BLaER1 treated with 17β-estradiol and CSF1 and Interleukin-3, amounts not matched to agents 10 nM and 100 nM (cell line): ENCODE data around the gene SLC24A4.

Experiments used
- H3K27ac ChIP-seq, 11 experiments: shearing (Covaris generic); formaldehyde crosslinking; 2 replicates each; pipeline ENCODE4 v1.8.1; 2022
- H3K27me3 ChIP-seq, 11 experiments: shearing (Covaris generic); formaldehyde crosslinking; 2 replicates each; pipeline ENCODE4 v1.8.1; 2022
- H3K36me3 ChIP-seq, 11 experiments: shearing (Covaris generic); formaldehyde crosslinking; 2 replicates each; pipeline ENCODE4 v1.8.1; 2022
- H3K4me1 ChIP-seq, 10 experiments: shearing (Covaris generic); formaldehyde crosslinking; 2 replicates each; pipeline ENCODE4 v1.8.1; 2022
- H3K4me2 ChIP-seq, 11 experiments: shearing (Covaris generic); formaldehyde crosslinking; 2 replicates each; pipeline ENCODE4 v1.8.1; 2022
- H3K4me3 ChIP-seq, 10 experiments: shearing (Covaris generic); formaldehyde crosslinking; 2 replicates each; pipeline ENCODE4 v1.8.1; 2022
- H3K9ac ChIP-seq, 11 experiments: shearing (Covaris generic); formaldehyde crosslinking; 2 replicates each; pipeline ENCODE4 v1.8.1; 2022
- H3K9me3 ChIP-seq, 11 experiments: shearing (Covaris generic); formaldehyde crosslinking; replicated peaks in 1 of 11; 2 replicates each; pipeline ENCODE4 v1.8.1; 2022
- H4K20me1 ChIP-seq, 11 experiments: shearing (Covaris generic); formaldehyde crosslinking; 2 replicates each; pipeline ENCODE4 v1.8.1; 2022
- Cebpa-rat ChIP-seq, 11 experiments: shearing (Covaris generic); IDR thresholded peaks; 2 replicates each; pipeline ENCODE4 v1.8.1; 2022

The SLC24A4 gene

GRCh38 chr14:92389598-92390158 is 66.7 kb downstream of the SLC24A4 start:
- Histone ChIP-seq H3K4me1 (peaks cover 10 to 28% (median 22%) of the 10 kb centered on the region in 10 experiments), H3K27me3 (no peaks in the 10 kb centered on the region), H3K4me2 (peak overlapping the region; percentile 14 to 51 (median 36); a peak in 16 of 22 replicates), H3K9ac (no peak overlapping the region), H3K9me3 (peaks cover 0 to 9% (median 0%) of the 10 kb centered on the region in 11 experiments; a peak in 1 of 22 replicates), H3K27ac (no peak overlapping the region; a peak in 1 of 22 replicates), H3K4me3 (no peak overlapping the region), H4K20me1 (no peaks in the 10 kb centered on the region), H3K36me3 (no peaks in the 10 kb centered on the region)
- TF ChIP-seq Cebpa-rat (IDR thresholded peaks at IDR 0.05), result no peak

GRCh38 chr14:92391726-92392125 is 68.8 kb downstream of the SLC24A4 start:
- H3K36me3 ChIP-seq, result no peaks in the 10 kb centered on the region
- no peak overlapping the region for H3K27ac ChIP-seq
- H3K27me3 ChIP-seq, result no peaks in the 10 kb centered on the region
- H3K4me3 ChIP-seq, result no peak overlapping the region
- TF ChIP-seq Cebpa-rat (IDR thresholded peaks at IDR 0.05), result no peak
- H3K9ac ChIP-seq, result no peak overlapping the region
- H3K4me2 ChIP-seq, result peak overlapping the region in 7 of 11 experiments; percentile 13 to 35 (median 25); a peak in 9 of 22 replicates
- H4K20me1 ChIP-seq, result no peaks in the 10 kb centered on the region
- H3K4me1 ChIP-seq, result peaks cover 12 to 30% (median 18%) of the 10 kb centered on the region in 10 experiments
- H3K9me3 ChIP-seq, result peaks cover 0 to 9% (median 0%) of the 10 kb centered on the region in 11 experiments; a peak in 1 of 22 replicates

DNA sequence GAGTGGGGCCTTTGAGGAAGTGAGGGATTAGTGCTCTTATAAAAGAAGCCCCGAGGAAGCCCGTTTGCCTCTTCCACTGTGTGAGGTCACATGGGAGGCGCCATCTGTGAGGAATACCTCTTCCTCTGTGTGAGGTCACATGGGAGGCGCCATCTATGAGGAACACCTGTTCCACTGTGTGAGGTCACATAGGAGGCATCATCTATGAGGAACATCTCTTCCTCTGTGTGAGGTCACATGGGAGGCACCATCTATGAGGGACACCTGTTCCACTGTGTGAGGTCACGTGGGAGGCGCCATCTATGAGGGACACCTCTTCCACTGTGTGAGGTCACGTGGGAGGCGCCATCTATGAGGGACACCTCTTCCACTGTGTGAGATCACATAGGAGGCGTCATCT is 69.7 kb downstream of the SLC24A4 start:
- no peaks in the 10 kb centered on the region for H3K27me3 ChIP-seq
- TF ChIP-seq Cebpa-rat (IDR thresholded peaks at IDR 0.05), result no peak
- no peak overlapping the region for H3K9ac ChIP-seq
- H3K36me3 ChIP-seq, result no peaks in the 10 kb centered on the region
- H3K27ac ChIP-seq, result no peak overlapping the region
- peaks cover 0 to 9% (median 0%) of the 10 kb centered on the region in 11 experiments; a peak in 1 of 22 replicates for H3K9me3 ChIP-seq
- no peaks in the 10 kb centered on the region for H4K20me1 ChIP-seq
- no peak overlapping the region for H3K4me3 ChIP-seq
- peaks cover 16 to 40% (median 21%) of the 10 kb centered on the region in 10 experiments for H3K4me1 ChIP-seq
- no peak overlapping the region for H3K4me2 ChIP-seq

DNA sequence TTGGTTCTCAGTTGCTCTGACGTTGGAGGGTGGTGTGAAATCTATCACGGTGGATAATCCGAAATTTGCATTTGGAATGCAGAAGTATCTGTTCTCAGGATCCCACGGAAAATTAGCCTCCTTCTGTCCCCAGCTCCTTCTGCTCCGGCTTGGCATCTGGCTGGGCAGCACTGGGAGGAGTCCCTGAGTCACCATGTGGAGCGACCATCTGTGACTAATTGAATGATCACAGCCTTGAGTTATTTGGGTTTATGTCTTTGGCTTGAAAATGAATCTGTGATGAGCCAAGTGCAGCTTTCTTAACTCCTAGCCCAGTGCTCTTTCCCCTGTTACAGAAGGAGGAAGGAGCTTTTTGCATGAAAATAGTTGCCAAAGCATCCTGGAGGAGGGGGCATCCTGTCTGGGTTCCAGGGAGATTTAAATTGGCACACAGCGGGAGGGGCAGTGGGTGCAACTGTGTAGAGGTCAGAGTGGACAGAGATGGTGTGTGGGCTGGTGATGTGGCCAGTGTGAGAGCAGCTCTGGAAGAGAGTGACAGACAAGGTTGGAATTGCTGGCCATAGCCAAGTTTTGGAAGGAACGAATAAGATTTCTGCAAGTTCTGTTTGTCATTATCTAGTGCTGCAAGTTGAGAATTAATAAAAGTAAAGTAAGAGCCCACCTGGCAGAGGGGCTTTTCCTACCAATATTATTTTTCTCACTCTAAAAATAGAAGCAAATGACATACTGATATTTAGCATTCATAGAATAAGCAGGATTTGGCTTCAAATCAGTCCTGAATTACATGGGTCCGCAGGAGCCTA is 74.4 kb downstream of the SLC24A4 start:
- H4K20me1 ChIP-seq, result no peaks in the 10 kb centered on the region
- TF ChIP-seq Cebpa-rat (IDR thresholded peaks at IDR 0.05), result no peak
- H3K9me3 ChIP-seq, result peaks cover 2 to 12% (median 5%) of the 10 kb centered on the region in 11 experiments; a peak in 18 of 22 replicates
- H3K4me3 ChIP-seq, result no peak overlapping the region
- H3K9ac ChIP-seq, result no peak overlapping the region
- H3K4me2 ChIP-seq, result peak overlapping the region in 5 of 11 experiments; percentile 62 to 82 (median 73); a peak in 10 of 22 replicates
- H3K4me1 ChIP-seq, result peaks cover 0 to 59% (median 36%) of the 10 kb centered on the region in 10 experiments; a peak in 15 of 20 replicates
- H3K27ac ChIP-seq, result peak overlapping the region in 3 of 11 experiments; percentile 24 to 90 (median 36); a peak in 4 of 22 replicates
- no peaks in the 10 kb centered on the region for H3K36me3 ChIP-seq
- no peaks in the 10 kb centered on the region for H3K27me3 ChIP-seq

DNA sequence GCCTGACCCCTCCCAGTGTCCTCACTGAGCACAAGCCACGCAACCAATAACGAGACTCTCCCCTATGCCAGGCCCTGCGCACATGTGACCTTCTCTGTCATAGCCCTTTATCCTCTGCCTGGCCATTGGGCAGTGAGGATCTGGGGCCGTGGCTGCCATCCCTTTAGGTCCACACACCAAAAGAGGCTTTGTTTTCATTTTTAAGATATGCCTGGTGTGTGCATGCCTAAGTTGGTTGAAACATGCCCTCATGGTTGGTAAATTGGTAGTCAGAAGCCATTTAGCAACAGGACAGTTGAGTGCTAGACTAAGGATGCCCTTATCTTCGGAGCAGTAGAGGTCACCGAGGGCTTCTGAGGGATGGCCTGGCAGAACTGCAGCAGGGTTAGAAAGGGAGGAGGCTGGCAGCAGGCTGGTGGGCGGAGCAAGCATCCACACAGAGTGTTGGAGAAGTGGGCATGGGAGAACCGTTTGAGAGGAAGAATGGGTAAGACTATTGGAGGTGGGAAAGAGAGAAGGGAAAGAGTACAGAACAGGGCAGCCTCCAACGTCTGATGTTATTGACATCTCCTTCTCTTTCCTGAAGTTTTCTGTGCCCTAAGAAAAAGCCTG is 75.1 kb downstream of the SLC24A4 start:
- Histone ChIP-seq H3K4me3 (no peak overlapping the region), H3K4me2 (peak overlapping the region in 6 of 11 experiments; percentile 21 to 82 (median 69); a peak in 10 of 22 replicates), H3K27ac (peak overlapping the region in 5 of 11 experiments; percentile 15 to 90 (median 84); a peak in 8 of 22 replicates), H3K9me3 (peaks cover 9 to 19% (median 12%) of the 10 kb centered on the region in 11 experiments; a peak in 21 of 22 replicates), H3K4me1 (peaks cover 0 to 64% (median 36%) of the 10 kb centered on the region in 10 experiments; a peak in 15 of 20 replicates), H4K20me1 (no peaks in the 10 kb centered on the region), H3K36me3 (peaks cover 0 to 3% (median 0%) of the 10 kb centered on the region in 11 experiments; a peak in 1 of 22 replicates), H3K9ac (no peak overlapping the region), H3K27me3 (no peaks in the 10 kb centered on the region)
- no peak for TF ChIP-seq Cebpa-rat (IDR thresholded peaks at IDR 0.05)

DNA sequence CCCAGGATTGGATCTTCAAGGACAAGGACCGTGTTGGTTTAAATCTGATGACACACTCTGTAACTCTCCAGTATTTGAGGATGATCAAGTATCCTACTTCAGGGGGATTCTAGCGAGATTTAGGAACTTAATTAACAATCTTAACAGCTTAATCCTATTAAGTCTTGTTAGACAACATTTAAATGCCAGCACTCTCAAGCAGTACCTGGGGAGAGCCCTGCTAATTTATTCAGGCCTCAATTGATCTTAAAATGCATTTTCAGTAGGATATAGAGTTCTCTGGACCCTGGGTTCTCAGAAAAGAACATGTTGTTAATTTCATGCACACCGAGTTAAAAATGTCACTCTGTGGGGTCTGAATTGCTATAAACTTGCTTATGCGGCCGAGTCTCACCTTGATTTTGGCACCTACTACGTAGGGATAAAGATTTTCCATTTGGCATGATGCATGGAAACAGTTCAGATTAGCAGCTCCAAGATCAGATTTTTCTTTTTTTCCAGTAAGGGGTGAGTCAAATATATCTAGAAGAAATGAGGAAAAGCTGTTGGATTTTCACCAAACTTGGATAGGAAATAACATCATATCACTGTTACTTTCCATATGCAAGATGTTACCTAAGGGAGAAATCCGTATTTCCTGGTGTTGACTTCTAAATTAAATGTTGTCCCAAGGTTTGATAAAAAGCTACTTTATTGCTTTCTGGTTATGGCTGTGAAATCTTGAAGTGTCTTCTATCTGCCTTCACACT is 76.1 kb downstream of the SLC24A4 start:
- peak overlapping the region in 6 of 11 experiments; percentile 70 to 90 (median 85); a peak in 11 of 22 replicates for H3K27ac ChIP-seq
- peaks cover 10 to 21% (median 13%) of the 10 kb centered on the region in 11 experiments; a peak in 21 of 22 replicates for H3K9me3 ChIP-seq
- H3K4me3 ChIP-seq, result no peak overlapping the region
- no peaks in the 10 kb centered on the region for H4K20me1 ChIP-seq
- TF ChIP-seq Cebpa-rat (IDR thresholded peaks at IDR 0.05), result no peak
- H3K27me3 ChIP-seq, result no peaks in the 10 kb centered on the region
- 0 out of 22 replicates have a peak overlapping the region, but pooled peaks of 1 of the 11 experiments have one; percentile 74 for H3K9ac ChIP-seq
- H3K4me1 ChIP-seq, result peaks cover 0 to 69% (median 37%) of the 10 kb centered on the region in 10 experiments; a peak in 15 of 20 replicates
- H3K4me2 ChIP-seq, result peak overlapping the region in 5 of 11 experiments; percentile 62 to 82 (median 73); a peak in 9 of 22 replicates
- peaks cover 0 to 4% (median 0%) of the 10 kb centered on the region in 11 experiments; a peak in 1 of 22 replicates for H3K36me3 ChIP-seq

GRCh38 chr14:92400579-92401444 is 77.8 kb downstream of the SLC24A4 start:
- H3K4me3 ChIP-seq, result no peak overlapping the region
- H3K27me3 ChIP-seq, result no peaks in the 10 kb centered on the region
- peaks cover 11 to 27% (median 14%) of the 10 kb centered on the region in 11 experiments for H3K9me3 ChIP-seq
- H3K4me2 ChIP-seq, result peak overlapping the region in 9 of 11 experiments; percentile 6 to 82 (median 62); a peak in 17 of 22 replicates
- peak overlapping the region in 10 of 11 experiments; percentile 24 to 90 (median 78); a peak in 19 of 22 replicates for H3K27ac ChIP-seq
- peaks cover 0 to 5% (median 0%) of the 10 kb centered on the region in 11 experiments; a peak in 1 of 22 replicates for H3K36me3 ChIP-seq
- H3K9ac ChIP-seq, result peak overlapping the region in 9 of 11 experiments; percentile 1 to 74 (median 57); a peak in 15 of 22 replicates
- peak in 7 of 11 experiments; percentile 32 to 82 (median 60); a peak in 11 of 22 replicates for TF ChIP-seq Cebpa-rat (IDR thresholded peaks at IDR 0.05)
- no peaks in the 10 kb centered on the region for H4K20me1 ChIP-seq
- peaks cover 0 to 86% (median 39%) of the 10 kb centered on the region in 10 experiments; a peak in 15 of 20 replicates for H3K4me1 ChIP-seq
